HG03521 (cell line): Measurements from ENCODE around the gene GNRHR.
A peak's percentile ranks its signal among the peaks of the same experiment; 100 is the strongest.

Experiments
- ATAC-seq: cut with Tn5 transposase; IDR thresholded peaks from one replicate; pipeline ENCODE4 v1.9.1; 2021; ENCODE audit warnings: mild to moderate bottlenecking, moderate library complexity; ENCODE audit not compliant: unreplicated experiment

The GNRHR gene

DNA sequence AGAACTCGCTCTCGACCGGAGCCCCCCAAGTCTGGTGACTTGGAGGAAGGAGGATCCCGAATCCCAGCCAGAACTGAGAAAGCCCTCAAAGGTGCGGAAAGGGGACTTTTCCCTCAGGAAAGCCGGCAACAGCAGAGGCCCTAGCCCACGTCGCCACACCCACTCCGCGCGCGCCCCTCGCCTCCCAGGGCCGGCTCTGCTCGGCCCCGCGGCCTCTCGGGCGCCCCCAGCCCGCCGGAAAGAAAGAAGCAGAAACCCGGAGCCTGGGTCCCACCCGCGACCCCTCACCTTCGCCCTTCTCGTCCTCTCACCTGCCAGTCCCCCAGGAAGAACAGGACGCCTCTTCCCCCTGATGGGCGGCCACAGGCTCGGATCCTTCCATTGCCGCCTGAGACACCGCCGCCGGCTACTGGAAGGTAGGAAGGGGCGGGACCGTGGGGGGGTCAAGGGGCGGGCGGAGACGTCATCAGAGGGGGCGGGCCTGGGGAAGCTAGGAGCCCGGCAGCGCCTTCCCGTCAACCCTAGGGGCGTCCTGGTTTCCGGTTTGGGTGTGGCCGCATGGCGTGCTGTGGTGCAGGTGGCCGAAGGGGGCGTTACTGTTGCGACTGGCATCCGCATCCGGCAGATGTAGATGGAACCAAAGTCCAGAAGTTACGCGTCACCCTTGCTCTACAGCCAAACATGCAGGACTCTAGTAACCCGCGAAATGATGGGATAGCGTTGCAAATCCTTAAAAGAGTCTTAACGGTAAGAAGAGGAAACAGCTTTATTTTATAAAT, 53.3 kb downstream of the GNRHR start, which contains the start of gene UBA6:
Gene UBA6 (minus strand): TSS at position 418 of the 779 bp plus-strand sequence. CDS start 36 bp downstream, at position 382.
- peak; percentile 98 for ATAC-seq

- no peak for ATAC-seq
Observed at GRCh38 chr4:67700116-67700737, 54.0 kb downstream of the GNRHR start.

DNA sequence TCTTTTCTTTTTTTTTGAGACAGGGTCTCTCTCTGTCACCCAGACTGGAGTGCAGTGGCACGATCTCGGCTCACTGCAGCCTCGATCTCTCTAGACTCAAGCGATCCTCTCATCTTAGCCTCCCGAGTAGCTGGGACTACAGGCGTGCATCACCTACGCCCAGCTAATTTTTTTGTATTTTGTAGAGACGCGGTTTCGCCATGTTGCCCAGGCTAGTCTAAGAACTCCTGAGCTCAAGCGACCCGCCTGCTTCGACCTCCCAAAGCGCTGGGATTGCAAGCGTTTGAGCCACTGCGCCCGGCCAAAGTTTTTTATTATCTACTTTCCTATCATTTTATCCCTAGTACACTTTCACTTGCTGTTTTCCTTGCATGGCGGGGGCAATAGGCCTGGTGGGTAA, 54.6 kb downstream of the GNRHR start:
- ATAC-seq: no peak

DNA sequence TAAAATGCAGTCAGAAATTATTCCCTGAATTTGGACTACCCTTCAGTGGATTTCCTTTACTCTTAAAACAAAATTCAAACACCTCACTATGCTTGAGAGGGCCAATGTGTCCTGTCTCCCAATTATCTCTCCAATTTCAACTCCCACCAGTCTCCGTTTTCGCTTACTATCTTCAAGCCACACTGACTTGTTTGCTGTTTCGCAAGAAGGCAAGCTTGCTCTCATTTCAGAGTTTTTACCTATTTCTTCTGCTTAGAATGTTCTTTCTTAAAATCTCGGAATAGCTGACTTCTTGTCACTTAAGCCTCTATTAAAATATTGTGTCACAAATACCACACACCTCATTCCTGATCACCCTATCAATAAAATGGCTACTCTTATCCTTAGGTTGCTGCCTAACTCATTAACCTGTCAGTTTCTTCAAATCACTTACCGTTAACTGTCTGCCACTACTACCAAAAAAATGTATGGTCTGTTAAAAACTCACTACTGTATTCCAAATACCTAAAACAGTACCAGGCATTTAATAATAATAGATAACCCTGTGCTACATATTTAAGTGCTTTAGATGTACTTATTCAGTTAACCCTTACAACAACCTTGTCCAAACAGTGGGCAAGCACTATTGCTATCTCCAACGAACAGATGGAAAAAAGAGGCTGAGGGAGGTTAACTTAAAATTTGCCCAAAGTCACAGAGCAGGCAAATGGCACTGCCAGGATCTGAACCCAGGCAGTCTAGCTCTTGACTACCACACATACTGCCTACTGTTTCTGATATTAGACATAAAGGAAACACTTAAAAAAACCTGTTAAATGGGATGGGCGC, 56.1 kb downstream of the GNRHR start:
- ATAC-seq: no peak

- no peak for ATAC-seq
Observed at GRCh38 chr4:67696061-67696460, 58.1 kb downstream of the GNRHR start.

DNA sequence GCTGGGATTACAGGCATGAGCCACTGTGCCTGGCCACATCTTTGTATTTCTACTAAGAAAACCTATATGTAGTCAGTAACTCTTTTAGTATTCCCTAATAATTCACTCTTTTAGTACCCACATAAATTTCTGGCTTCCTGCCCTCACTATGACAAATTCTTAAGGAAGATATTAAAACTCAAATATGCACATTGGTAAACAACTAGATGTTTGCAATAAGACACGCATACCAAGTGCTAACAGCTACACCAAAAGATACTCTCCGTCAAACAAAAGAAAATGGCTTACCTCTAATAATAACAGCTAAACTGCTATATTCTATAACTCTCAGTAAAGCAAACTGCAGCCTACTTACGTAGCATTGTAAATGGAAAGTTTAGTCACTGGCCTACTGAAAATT, 59.5 kb downstream of the GNRHR start:
- ATAC-seq: no peak

- ATAC-seq: no peak
Observed at GRCh38 chr4:67691328-67691727, 62.9 kb downstream of the GNRHR start.
